ENCODE measurements around the gene TVP23A.

Gene TVP23A

DNA sequence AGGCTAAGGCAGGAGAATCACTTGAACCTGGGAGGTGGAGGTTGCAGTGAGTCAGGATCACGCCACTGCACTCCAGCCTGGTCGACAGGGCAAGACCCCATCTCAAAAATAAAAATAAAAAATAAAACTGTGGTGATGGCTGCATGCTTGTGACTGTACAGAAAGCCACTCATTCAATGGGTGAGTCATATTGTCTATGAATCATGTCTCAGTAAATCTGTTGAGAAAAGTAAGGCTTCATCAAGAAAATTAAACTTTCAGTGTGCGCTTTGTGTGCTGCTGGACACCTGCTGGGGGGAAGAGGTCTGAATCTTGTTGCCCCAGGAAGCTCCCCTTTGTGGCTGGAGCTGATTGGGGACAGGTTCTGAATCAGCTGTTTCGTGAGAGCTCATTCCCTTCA, 63.7 kb downstream of the TVP23A start:
- Histone ChIP-seq H3K9ac (ENCODE audit: low read depth in 1 of 2, low read length in 2 of 2) (no peak overlapping the region), H3K9me3 (ENCODE audit: control insufficient read depth in 2 of 2, low read length in 2 of 2) (no peaks in the 10 kb centered on the region), H3K27me3 (ENCODE audit: control insufficient read depth in 2 of 2, insufficient read depth in 2 of 2, low read length in 2 of 2) (no peaks in the 10 kb centered on the region), H3K36me3 (ENCODE audit: control insufficient read depth in 2 of 2, insufficient read depth in 2 of 2, low read length in 2 of 2) (peaks cover 43 to 51% of the 10 kb centered on the region in 2 donors), H3K4me1 (ENCODE audit: control insufficient read depth in 2 of 2, insufficient read depth in 2 of 2, low read length in 2 of 2) (peaks cover 0 to 2% of the 10 kb centered on the region in 2 donors), H3K27ac (ENCODE audit: low read depth in 2 of 2, low read length in 2 of 2) (no peak overlapping the region), H3K4me3 (ENCODE audit: low read length in 2 of 2) (no peak overlapping the region)

DNA sequence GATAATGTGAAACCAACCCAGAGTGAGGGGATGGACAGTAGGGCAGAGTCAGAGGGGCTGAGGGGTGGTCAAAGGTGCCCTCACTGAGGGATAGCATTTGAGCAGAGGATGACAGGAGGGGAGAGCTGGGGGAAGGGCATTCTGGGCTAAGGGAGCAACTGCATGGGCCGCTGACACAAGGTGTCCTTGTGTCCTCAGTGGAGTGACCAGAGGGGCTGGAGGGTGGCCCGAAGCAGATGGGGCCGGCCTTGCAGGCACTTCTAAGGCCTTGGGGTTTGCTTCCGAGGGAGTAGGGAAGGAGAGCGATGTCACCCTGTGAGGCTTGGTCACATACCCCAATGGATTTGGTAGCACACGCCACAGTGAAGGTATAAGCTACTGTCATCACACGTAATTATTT, 64.9 kb downstream of the TVP23A start:
- peak overlapping the region in 1 of 2 donors; percentile 23 for H3K27ac ChIP-seq (ENCODE audit: low read depth in 2 of 2, low read length in 2 of 2)
- H3K27me3 ChIP-seq (ENCODE audit: control insufficient read depth in 2 of 2, insufficient read depth in 2 of 2, low read length in 2 of 2): no peaks in the 10 kb centered on the region

GRCh38 chr16:10752843-10753523, 65.6 kb downstream of the TVP23A start:
- no peaks in the 10 kb centered on the region for H3K9me3 ChIP-seq (ENCODE audit: control insufficient read depth in 2 of 2, low read length in 2 of 2)
- no peak overlapping the region for H3K4me3 ChIP-seq (ENCODE audit: low read length in 2 of 2)
- peak overlapping the region; percentile 9 to 16 for H3K27ac ChIP-seq (ENCODE audit: low read depth in 2 of 2, low read length in 2 of 2)
- H3K9ac ChIP-seq (ENCODE audit: low read depth in 1 of 2, low read length in 2 of 2): no peak overlapping the region
- peaks cover 0 to 2% of the 10 kb centered on the region in 2 donors for H3K4me1 ChIP-seq (ENCODE audit: control insufficient read depth in 2 of 2, insufficient read depth in 2 of 2, low read length in 2 of 2)
- H3K27me3 ChIP-seq (ENCODE audit: control insufficient read depth in 2 of 2, insufficient read depth in 2 of 2, low read length in 2 of 2): no peaks in the 10 kb centered on the region
- H3K36me3 ChIP-seq (ENCODE audit: control insufficient read depth in 2 of 2, insufficient read depth in 2 of 2, low read length in 2 of 2): peaks cover 37 to 49% of the 10 kb centered on the region in 2 donors

More for the DNA sequence above, 64.9 kb downstream of the TVP23A start:
- Histone ChIP-seq H3K4me1 (ENCODE audit: control insufficient read depth in 2 of 2, insufficient read depth in 2 of 2, low read length in 2 of 2) (peaks cover 0 to 2% of the 10 kb centered on the region in 2 donors), H3K4me3 (ENCODE audit: low read length in 2 of 2) (no peak overlapping the region), H3K36me3 (ENCODE audit: control insufficient read depth in 2 of 2, insufficient read depth in 2 of 2, low read length in 2 of 2) (peaks cover 35 to 50% of the 10 kb centered on the region in 2 donors), H3K9ac (ENCODE audit: low read depth in 1 of 2, low read length in 2 of 2) (no peak overlapping the region), H3K9me3 (ENCODE audit: control insufficient read depth in 2 of 2, low read length in 2 of 2) (no peaks in the 10 kb centered on the region)

GRCh38 chr16:10751291-10751697, 67.3 kb downstream of the TVP23A start:
- Histone ChIP-seq H3K9ac (ENCODE audit: low read depth in 1 of 2, low read length in 2 of 2) (no peak overlapping the region), H3K4me1 (ENCODE audit: control insufficient read depth in 2 of 2, insufficient read depth in 2 of 2, low read length in 2 of 2) (peaks cover 0 to 2% of the 10 kb centered on the region in 2 donors), H3K36me3 (ENCODE audit: control insufficient read depth in 2 of 2, insufficient read depth in 2 of 2, low read length in 2 of 2) (peaks cover 31 to 44% of the 10 kb centered on the region in 2 donors), H3K27ac (ENCODE audit: low read depth in 2 of 2, low read length in 2 of 2) (peak overlapping the region; percentile 11 to 21), H3K9me3 (ENCODE audit: control insufficient read depth in 2 of 2, low read length in 2 of 2) (no peaks in the 10 kb centered on the region), H3K4me3 (ENCODE audit: low read length in 2 of 2) (no peak overlapping the region), H3K27me3 (ENCODE audit: control insufficient read depth in 2 of 2, insufficient read depth in 2 of 2, low read length in 2 of 2) (no peaks in the 10 kb centered on the region)

- Histone ChIP-seq H3K9me3 (ENCODE audit: control insufficient read depth in 2 of 2, low read length in 2 of 2) (no peaks in the 10 kb centered on the region), H3K36me3 (ENCODE audit: control insufficient read depth in 2 of 2, insufficient read depth in 2 of 2, low read length in 2 of 2) (peaks cover 31 to 44% of the 10 kb centered on the region in 2 donors), H3K4me3 (ENCODE audit: low read length in 2 of 2) (no peak overlapping the region), H3K27me3 (ENCODE audit: control insufficient read depth in 2 of 2, insufficient read depth in 2 of 2, low read length in 2 of 2) (no peaks in the 10 kb centered on the region), H3K27ac (ENCODE audit: low read depth in 2 of 2, low read length in 2 of 2) (peak overlapping the region; percentile 11 to 21), H3K9ac (ENCODE audit: low read depth in 1 of 2, low read length in 2 of 2) (no peak overlapping the region), H3K4me1 (ENCODE audit: control insufficient read depth in 2 of 2, insufficient read depth in 2 of 2, low read length in 2 of 2) (peaks cover 0 to 2% of the 10 kb centered on the region in 2 donors)
These were observed 67.8 kb downstream of the TVP23A start for GRCh38 chr16:10750793-10751192.

- no peaks in the 10 kb centered on the region for H3K27me3 ChIP-seq (ENCODE audit: control insufficient read depth in 2 of 2, insufficient read depth in 2 of 2, low read length in 2 of 2)
- H3K9ac ChIP-seq (ENCODE audit: low read depth in 1 of 2, low read length in 2 of 2): no peak overlapping the region
- peaks cover 10 to 13% of the 10 kb centered on the region in 2 donors for H3K4me1 ChIP-seq (ENCODE audit: control insufficient read depth in 2 of 2, insufficient read depth in 2 of 2, low read length in 2 of 2)
- H3K27ac ChIP-seq (ENCODE audit: low read depth in 2 of 2, low read length in 2 of 2): no peak overlapping the region
- peaks cover 18 to 22% of the 10 kb centered on the region in 2 donors for H3K36me3 ChIP-seq (ENCODE audit: control insufficient read depth in 2 of 2, insufficient read depth in 2 of 2, low read length in 2 of 2)
- H3K4me3 ChIP-seq (ENCODE audit: low read length in 2 of 2): no peak overlapping the region
- no peaks in the 10 kb centered on the region for H3K9me3 ChIP-seq (ENCODE audit: control insufficient read depth in 2 of 2, low read length in 2 of 2)
These were observed 72.8 kb downstream of the TVP23A start for GRCh38 chr16:10745841-10746240.

GRCh38 chr16:10744370-10745030, 74.1 kb downstream of the TVP23A start:
- Histone ChIP-seq H3K27me3 (ENCODE audit: control insufficient read depth in 2 of 2, insufficient read depth in 2 of 2, low read length in 2 of 2) (no peaks in the 10 kb centered on the region), H3K9ac (ENCODE audit: low read depth in 1 of 2, low read length in 2 of 2) (peak overlapping the region; percentile 54 to 57), H3K27ac (ENCODE audit: low read depth in 2 of 2, low read length in 2 of 2) (peak overlapping the region; percentile 34 to 100), H3K4me1 (ENCODE audit: control insufficient read depth in 2 of 2, insufficient read depth in 2 of 2, low read length in 2 of 2) (peaks cover 10 to 13% of the 10 kb centered on the region in 2 donors), H3K9me3 (ENCODE audit: control insufficient read depth in 2 of 2, low read length in 2 of 2) (no peaks in the 10 kb centered on the region), H3K4me3 (ENCODE audit: low read length in 2 of 2) (peak overlapping the region; percentile 59 to 63), H3K36me3 (ENCODE audit: control insufficient read depth in 2 of 2, insufficient read depth in 2 of 2, low read length in 2 of 2) (peaks cover 14 to 18% of the 10 kb centered on the region in 2 donors)

GRCh38 chr16:10743610-10744369, 74.8 kb downstream of the TVP23A start, which contains the start of gene NUBP1:
NUBP1 (plus strand) TSS chr16:10743842; CDS start chr16:10743864, 22 bp downstream.
- no peaks in the 10 kb centered on the region for H3K27me3 ChIP-seq (ENCODE audit: control insufficient read depth in 2 of 2, insufficient read depth in 2 of 2, low read length in 2 of 2)
- peak within 1 kb of the TSS; percentile 86 to 97 for H3K4me3 ChIP-seq (ENCODE audit: low read length in 2 of 2)
- peaks cover 12 to 13% of the 10 kb centered on the region in 2 donors for H3K36me3 ChIP-seq (ENCODE audit: control insufficient read depth in 2 of 2, insufficient read depth in 2 of 2, low read length in 2 of 2)
- H3K27ac ChIP-seq (ENCODE audit: low read depth in 2 of 2, low read length in 2 of 2): peak within 1 kb of the TSS; percentile 99 to 100
- no peaks in the 10 kb centered on the region for H3K9me3 ChIP-seq (ENCODE audit: control insufficient read depth in 2 of 2, low read length in 2 of 2)
- H3K4me1 ChIP-seq (ENCODE audit: control insufficient read depth in 2 of 2, insufficient read depth in 2 of 2, low read length in 2 of 2): peaks cover 10 to 13% of the 10 kb centered on the region in 2 donors
- peak within 1 kb of the TSS; percentile 90 to 95 for H3K9ac ChIP-seq (ENCODE audit: low read depth in 1 of 2, low read length in 2 of 2)

DNA sequence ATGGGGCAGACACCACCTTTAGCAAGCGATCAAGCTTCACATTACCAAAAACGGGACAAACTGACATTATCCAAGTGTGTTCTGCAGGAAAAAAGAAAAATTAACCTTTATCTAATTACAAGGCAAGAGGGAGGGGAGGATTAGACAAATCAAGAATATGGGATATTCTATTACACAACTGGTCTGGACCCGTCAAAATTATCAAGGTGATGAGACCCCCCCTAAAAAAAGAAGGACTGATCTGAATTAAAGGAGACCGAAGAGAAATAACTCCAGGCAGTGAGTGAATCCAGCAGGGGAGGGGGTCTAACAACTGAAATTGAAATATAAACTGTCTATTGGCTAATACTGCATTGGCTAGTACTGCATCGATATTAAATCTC, 75.4 kb downstream of the TVP23A start:
- Histone ChIP-seq H3K4me3 (ENCODE audit: low read length in 2 of 2) (peak overlapping the region; percentile 86 to 97), H3K27me3 (ENCODE audit: control insufficient read depth in 2 of 2, insufficient read depth in 2 of 2, low read length in 2 of 2) (no peaks in the 10 kb centered on the region), H3K9me3 (ENCODE audit: control insufficient read depth in 2 of 2, low read length in 2 of 2) (no peaks in the 10 kb centered on the region), H3K9ac (ENCODE audit: low read depth in 1 of 2, low read length in 2 of 2) (peak overlapping the region; percentile 90 to 95), H3K4me1 (ENCODE audit: control insufficient read depth in 2 of 2, insufficient read depth in 2 of 2, low read length in 2 of 2) (peaks cover 12 to 15% of the 10 kb centered on the region in 2 donors), H3K27ac (ENCODE audit: low read depth in 2 of 2, low read length in 2 of 2) (peak overlapping the region; percentile 99 to 100), H3K36me3 (ENCODE audit: control insufficient read depth in 2 of 2, insufficient read depth in 2 of 2, low read length in 2 of 2) (peaks cover 7% of the 10 kb centered on the region in 2 donors)

All from mucosa of rectum (tissue), 2 donors.